ENCODE data around the gene BARHL1.

BARHL1 gene

DNA sequence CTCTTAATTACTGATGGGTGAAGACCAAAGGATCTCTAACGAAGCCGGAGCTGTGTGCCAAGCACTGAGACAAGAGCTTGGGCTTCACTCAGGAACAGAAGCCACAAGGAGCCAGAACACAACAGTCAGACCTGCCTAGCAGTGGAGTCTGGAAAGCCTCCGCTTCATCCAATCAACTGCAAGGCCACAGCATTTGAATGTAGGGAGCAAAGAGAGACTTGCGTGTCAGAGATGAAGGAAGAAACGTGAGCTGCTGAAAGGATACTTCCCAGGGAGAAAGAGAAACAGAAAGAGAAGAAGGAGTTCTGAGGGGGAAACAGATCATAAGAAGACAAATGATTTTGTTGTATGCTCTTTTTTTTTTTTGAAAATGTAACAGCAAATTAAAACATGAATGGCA lies 43.9 kb downstream of the BARHL1 start:
- DNase-seq = no peak

DNA sequence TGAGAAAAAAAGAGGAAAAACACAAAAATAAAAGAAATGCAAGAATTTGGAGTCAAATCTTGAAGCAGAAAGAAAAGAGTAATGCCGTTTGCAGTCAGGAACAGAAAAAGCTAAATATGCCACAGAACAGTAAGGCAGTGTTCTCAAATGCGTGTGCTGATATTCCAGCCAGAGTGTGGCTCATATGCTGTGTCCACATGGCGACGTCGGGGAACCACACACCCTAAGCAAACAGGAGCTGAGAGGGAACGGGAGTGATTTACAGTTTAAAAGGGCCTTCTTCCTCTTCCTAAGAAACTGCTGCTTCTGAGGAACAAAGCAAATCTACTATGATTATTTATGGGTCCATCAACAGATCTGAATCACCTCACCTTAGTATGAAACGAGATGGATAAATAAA lies 44.7 kb downstream of the BARHL1 start:
- no peak for DNase-seq

GRCh38 chr9:132627594-132627993 lies 45.2 kb downstream of the BARHL1 start:
- no peak for DNase-seq

DNA sequence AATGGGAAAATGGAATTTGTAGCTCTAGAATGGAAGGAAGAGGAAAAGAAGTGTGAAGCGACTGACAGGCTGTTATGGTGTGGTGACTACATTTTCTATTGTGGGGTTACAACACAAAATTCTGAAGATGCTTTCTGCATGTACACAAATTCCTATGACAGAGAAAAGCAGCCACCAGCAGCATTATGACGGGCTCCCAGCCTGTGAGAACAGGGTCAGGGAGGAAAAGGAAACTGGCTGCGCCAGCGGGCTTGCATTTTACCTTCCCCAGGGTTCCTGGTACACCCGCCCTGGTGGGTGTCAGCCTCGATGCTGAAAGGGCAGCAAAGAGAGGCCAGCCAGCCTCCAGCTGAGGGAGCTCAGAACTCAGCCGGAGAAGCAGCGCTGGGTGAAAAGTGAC lies 46.3 kb downstream of the BARHL1 start:
- no peak for DNase-seq

- no peak for DNase-seq
Observed at GRCh38 chr9:132630116-132630515, 47.7 kb downstream of the BARHL1 start.

DNA sequence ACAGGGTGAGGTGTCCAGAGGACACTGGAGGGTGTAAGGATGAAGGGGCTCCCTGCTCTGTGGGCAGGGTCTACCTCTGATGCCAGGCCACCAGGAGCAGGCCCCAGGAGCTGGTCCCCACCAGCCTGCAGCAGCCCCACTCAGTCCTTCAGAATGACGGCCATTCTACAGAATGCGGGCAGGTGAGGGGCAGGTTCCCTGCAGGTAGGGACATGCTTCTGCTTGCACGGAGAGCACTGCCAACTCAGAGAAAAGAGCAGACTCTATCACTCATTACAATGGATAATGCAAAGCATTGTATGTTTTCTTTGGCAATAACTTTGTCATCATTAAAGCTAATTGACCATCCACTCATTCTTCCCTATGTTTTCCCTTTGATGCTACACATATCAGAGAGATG lies 48.4 kb downstream of the BARHL1 start:
- DNase-seq = no peak

DNA sequence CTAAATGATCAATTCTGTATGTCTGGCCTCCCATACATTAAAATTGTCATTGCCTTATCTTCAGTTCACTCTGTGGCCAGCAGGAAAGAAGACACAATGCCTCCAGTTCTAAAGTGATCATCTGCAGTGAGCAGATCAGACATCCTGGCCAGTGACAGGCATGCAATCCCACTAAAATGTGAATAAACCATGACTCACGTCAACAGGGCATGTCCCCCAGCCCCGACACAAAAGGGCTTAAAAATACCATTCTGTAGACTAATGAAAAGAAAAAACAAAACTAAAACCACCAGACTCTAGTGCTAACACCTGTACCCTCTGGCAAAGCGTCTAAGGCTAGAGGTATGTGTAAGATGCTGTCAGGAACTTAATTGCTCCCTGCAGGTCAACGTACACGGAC lies 48.9 kb downstream of the BARHL1 start:
- DNase-seq = no peak

DNA sequence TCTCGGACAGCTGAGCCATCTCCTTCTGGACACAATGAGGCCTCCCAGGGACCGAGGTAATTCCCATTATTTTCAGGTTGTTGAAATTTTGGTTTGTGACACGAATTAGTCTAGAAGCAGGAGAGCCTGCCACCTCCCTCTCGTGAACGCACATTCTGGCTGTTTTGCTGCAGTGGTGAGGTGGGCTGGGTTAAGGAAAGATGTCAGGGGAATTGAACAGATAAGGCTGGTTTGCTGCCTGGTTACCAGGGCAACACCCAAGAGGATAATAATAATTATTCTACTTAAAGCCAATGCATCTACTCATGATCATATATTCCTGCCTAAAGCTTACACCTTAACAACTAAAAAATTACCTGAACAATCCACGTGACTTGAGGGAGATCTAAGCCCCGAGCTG lies 49.3 kb downstream of the BARHL1 start:
- no peak for DNase-seq

DNA sequence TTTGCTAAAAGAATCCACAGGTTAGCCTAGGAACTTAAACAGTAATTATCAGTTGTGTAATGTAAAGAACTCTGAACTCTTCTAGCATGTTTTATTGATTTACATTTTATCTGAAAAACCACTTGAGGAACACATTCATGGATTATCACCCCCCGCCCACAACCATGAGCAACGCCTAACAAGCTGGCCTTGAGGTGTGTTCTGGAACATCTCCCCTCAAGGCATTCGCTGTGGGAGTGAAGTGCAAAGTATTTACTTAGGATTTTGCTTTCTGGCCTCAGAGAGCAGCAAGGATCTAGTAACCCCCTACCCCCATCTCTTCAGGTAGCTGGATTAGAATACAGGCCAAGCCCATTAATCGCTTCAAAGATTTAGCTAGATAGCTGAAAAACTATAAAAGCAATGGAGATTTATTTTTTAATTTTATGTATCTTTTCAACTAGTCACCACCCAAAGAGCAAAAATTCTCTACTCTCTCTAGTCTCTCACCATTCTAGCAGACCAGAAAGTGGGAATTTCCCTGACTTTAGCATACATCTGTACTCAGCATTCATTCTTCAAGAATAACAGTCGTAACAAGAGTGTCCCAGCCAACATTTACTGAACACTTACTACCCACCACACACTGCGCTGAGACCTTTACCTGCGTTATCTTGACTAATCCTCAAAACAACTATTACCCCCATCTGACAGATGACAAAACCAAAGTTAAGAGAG lies 50.2 kb downstream of the BARHL1 start:
- no peak for DNase-seq

GRCh38 chr9:132634327-132634726 lies 51.9 kb downstream of the BARHL1 start:
- DNase-seq = no peak

DNA sequence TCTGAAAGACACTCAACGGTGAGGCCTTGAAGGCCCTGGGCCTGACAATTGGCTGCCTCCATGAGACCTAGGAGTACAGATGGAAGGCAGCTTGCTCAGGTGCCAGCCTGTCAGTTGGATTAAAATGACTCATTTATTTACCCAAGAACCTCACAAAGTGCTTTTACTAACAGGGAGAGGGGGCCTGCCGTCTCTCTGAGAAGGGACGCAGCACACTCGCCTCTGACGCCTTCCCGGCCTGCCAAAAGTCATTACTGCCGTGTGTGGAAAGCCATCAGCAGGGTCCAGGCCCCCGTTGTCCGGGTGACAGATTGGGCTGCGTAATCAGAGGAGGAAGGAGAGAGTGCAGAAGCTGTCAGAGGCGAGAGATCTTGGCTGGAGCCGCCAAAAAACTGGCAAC lies 54.9 kb downstream of the BARHL1 start:
- DNase-seq = peak; percentile 97

- no peak for DNase-seq
Observed at GRCh38 chr9:132637801-132638200, 55.4 kb downstream of the BARHL1 start.

GRCh38 chr9:132638240-132638639 lies 55.8 kb downstream of the BARHL1 start:
- no peak for DNase-seq

- DNase-seq = no peak
Observed at GRCh38 chr9:132639322-132639721, 56.9 kb downstream of the BARHL1 start.
